K562 (cell line): ENCODE results near the gene FSCN2. TPM values are rescaled to one million over a fixed set of nuclear protein-coding genes. Genes with fewer than 3 reads are reported as not detected.

ENCODE experiments used
- ATAC-seq: fragments of 200-7000 bp; cut with Tn5 transposase; 3 replicates; pipeline ENCODE4 v1.9.1; 2020; ENCODE audit warnings: moderate library complexity
- BruUV-seq: library from RNA; stranded (reverse); fragments of 400-500 nt; replicated peaks from 2 replicates; lab custom pipeline; 2021; lab: Mats Ljungman, UMichigan
- CTCF ChIA-PET: fragments of 300-600 bp; formaldehyde crosslinking; extraction: SDS; loops from one replicate; lab custom pipeline; 2021; ENCODE audit warnings: low intra/inter-chr PET ratio; lab: Yijun Ruan, JAX
- POLR2A ChIA-PET: fragments of 300-600, 350-650 bp; sonication (Branson Sonifier 250); formaldehyde crosslinking; extraction: SDS; loops from one replicate; lab custom pipeline; 2021; ENCODE audit warnings: antibody characterized with exemption, inconsistent platforms; lab: Yijun Ruan, JAX
- DNase-seq, 4 experiments: peaks; one replicate each; pipeline versions ENCODE4 v3.0.0 to v3.0.0-alpha.2; 2011 to 2018; ENCODE audit warnings: low spot score in 3 of 4, mixed read lengths in 3 of 4; ENCODE audit errors: extremely low read depth in 1 of 4
- FAIRE-seq: peaks from 2 replicates; lab custom pipeline; 2011; peaks lifted over from hg19 to GRCh38; lab: Jason Lieb, UNC
- H2AFZ ChIP-seq: 2 replicates; pipeline ENCODE4 v1.6.0; 2011; ENCODE audit warnings: low read depth, low read length, control low read depth, inconsistent platforms
- H3K27ac ChIP-seq: fragments of 200-600 bp; 3 replicates; pipeline ENCODE4 v1.8.0; 2011; ENCODE audit warnings: low read depth, mild to moderate bottlenecking, control low read depth, inconsistent platforms, low read length, moderate library complexity, mixed read lengths; ENCODE audit errors: extremely low read depth
- H3K27me3 ChIP-seq, 2 experiments: fragments of 300-600 bp in 1 of 2; 2 replicates in 1 of 2; 3 replicates in 1 of 2; pipeline versions ENCODE4 v1.6.0 to v1.8.0; 2011; ENCODE audit warnings: inconsistent platforms in 2 of 2, low read length in 2 of 2, mild to moderate bottlenecking in 1 of 2, mixed read lengths in 1 of 2, moderate library complexity in 1 of 2; ENCODE audit not compliant: control insufficient read depth in 2 of 2, insufficient read depth in 2 of 2
- H3K36me3 ChIP-seq: fragments of 300-600 bp; 3 replicates; pipeline ENCODE4 v1.8.0; 2011; ENCODE audit warnings: mild to moderate bottlenecking, low read length, inconsistent platforms; ENCODE audit not compliant: control insufficient read depth, insufficient read depth
- H3K4me1 ChIP-seq, 2 experiments: fragments of 200-600 bp in 1 of 2; replicated peaks in 1 of 2; 2 replicates in 1 of 2; 3 replicates in 1 of 2; pipeline versions ENCODE4 v1.5.1 to v1.8.0; 2011; ENCODE audit warnings: inconsistent platforms in 2 of 2, low read length in 2 of 2, mild to moderate bottlenecking in 1 of 2, mixed read lengths in 1 of 2, moderate library complexity in 1 of 2; ENCODE audit not compliant: control insufficient read depth in 2 of 2, insufficient read depth in 2 of 2
- H3K4me2 ChIP-seq: 2 replicates; pipeline ENCODE4 v1.6.1; 2011; ENCODE audit warnings: low read length, control low read depth, inconsistent platforms, mixed read lengths; ENCODE audit not compliant: insufficient read depth
- H3K4me3 ChIP-seq: fragments of 200-600 bp; sonication (generic), shearing (Covaris generic); 2 replicates; pipeline ENCODE4 v1.5.1; 2016; ENCODE audit warnings: control low read depth, inconsistent platforms
- H3K79me2 ChIP-seq: fragments of 200-600 bp; 3 replicates; pipeline ENCODE4 v1.8.0; 2011; ENCODE audit warnings: low read length, inconsistent platforms; ENCODE audit not compliant: control insufficient read depth, insufficient read depth
- H3K9ac ChIP-seq, 2 experiments: 2 replicates each; pipeline versions ENCODE4 v1.6.0 to v1.6.1; 2011; ENCODE audit warnings: low read depth in 2 of 2, low read length in 2 of 2, control low read depth in 1 of 2, inconsistent platforms in 1 of 2, mild to moderate bottlenecking in 1 of 2, mixed read lengths in 1 of 2; ENCODE audit not compliant: insufficient read depth in 1 of 2
- H3K9me1 ChIP-seq: one replicate; pipeline ENCODE4 v1.6.0; 2011; ENCODE audit warnings: inconsistent platforms, mild to moderate bottlenecking, low read length, moderate library complexity; ENCODE audit not compliant: control insufficient read depth, insufficient read depth
- H3K9me3 ChIP-seq: replicated peaks from 2 replicates; pipeline ENCODE4 v1.5.1; 2011; ENCODE audit warnings: low read depth, low read length, inconsistent platforms; ENCODE audit not compliant: control insufficient read depth, insufficient read depth
- H4K20me1 ChIP-seq: replicated peaks from 2 replicates; pipeline ENCODE4 v1.6.1; 2011; ENCODE audit warnings: low read length, inconsistent platforms, mixed read lengths; ENCODE audit not compliant: control insufficient read depth, insufficient read depth
- NR3C1 ChIP-seq: sonication (generic); formaldehyde crosslinking; IDR thresholded peaks from 2 replicates; pipeline ENCODE4 v1.8.1; 2022; ENCODE audit warnings: missing genetic modification reagents
- RBFOX2 ChIP-seq: fragments of 200-400 bp; formaldehyde crosslinking; IDR thresholded peaks from 2 replicates; pipeline ENCODE4 v1.6.1; 2017; ENCODE audit warnings: low read depth, mild to moderate bottlenecking, low read length, moderate library complexity
- SUPT5H ChIP-seq: fragments of 450-650 bp; IDR thresholded peaks from 2 replicates; pipeline ENCODE4 v1.6.1; 2016
- WGBS: fragments of 100-300 bp; shearing (Covaris generic); methylation state at CpG from one replicate; pipeline ENCODE4 v1.1.6; 2016; ENCODE audit warnings: low coverage, mixed read lengths; ENCODE audit not compliant: insufficient coverage; ENCODE audit errors: missing lambda C conversion rate; 5-methylcytosine and 5-hydroxymethylcytosine counted together
- in situ Hi-C: fragments of 300-500 bp; cut with MboI; formaldehyde crosslinking; loops from 4 replicates; pipeline ENCODE4 v1.15.0; 2018; ENCODE audit warnings: inconsistent platforms, mixed read lengths
- intact Hi-C: fragments of 100-400 bp; cut with micrococcal nuclease; formaldehyde crosslinking; loops from 2 replicates; pipeline ENCODE4 v1.14.2; 2022
- polyA plus RNA-seq, 8 experiments: library from polyadenylated mRNA; depleted of rRNA in 4 of 8; stranded (reverse) in 5 of 8; unstranded in 3 of 8; fragments of >200 nt; fragmentation: Nextera tagmentation in 2 of 8; fragmentation: Illumina TruSeq in 1 of 8; extraction: Ambion mirVana in 2 of 8; extraction: Trizol in 1 of 8; gene quantifications; 2 replicates each; pipeline versions ENCODE4 v1.2.1 to v1.2.3, GENCODE V29; 2011 to 2014; ENCODE audit warnings: inconsistent platforms in 1 of 8, missing spikeins in 1 of 8
- total RNA-seq, 7 experiments: library from RNA; depleted of rRNA in 6 of 7; stranded (reverse); fragments of >200 nt in 6 of 7; fragmentation: Illumina TruSeq in 2 of 7; extraction: Trizol in 2 of 7; gene quantifications; 2 replicates each; pipeline versions ENCODE4 v1.2.1 to v1.2.3, GENCODE V29; 2011 to 2021; ENCODE audit warnings: low replicate concordance in 1 of 7
- TF ChIP-seq, protein P1 (sequence below): fragments of 250-450 bp; sonication (Bioruptor Pico); IDR thresholded peaks from 2 replicates; pipeline ENCODE4 v1.5.1; 2021; ENCODE audit warnings: mild to moderate bottlenecking

The FSCN2 gene
- total and polyA plus RNA-seq, 9 of the 15 experiments (the other 6 are each of a cell fraction or from before 2014, with no cell fraction given): 0.08 TPM; not detected in 8

DNA sequence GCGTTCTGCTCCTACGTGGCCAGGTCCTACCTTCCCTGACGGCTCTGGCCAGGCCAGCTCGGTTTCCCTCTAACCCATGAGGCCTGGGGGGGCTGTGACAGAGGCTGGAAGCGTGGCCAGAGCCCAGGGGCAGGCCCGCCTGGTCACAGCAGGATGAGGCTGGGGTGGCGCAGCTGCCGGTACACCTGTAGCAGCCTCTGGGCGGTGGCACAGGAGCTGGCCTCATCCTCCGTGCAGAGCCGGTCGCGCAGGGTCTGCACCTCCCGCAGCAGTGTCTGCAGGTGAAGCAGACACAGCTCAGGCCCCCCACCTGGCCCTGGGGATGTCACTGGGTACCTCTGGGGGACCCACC, 12.5 kb downstream of the FSCN2 start:
- ATAC-seq: no peak

DNA sequence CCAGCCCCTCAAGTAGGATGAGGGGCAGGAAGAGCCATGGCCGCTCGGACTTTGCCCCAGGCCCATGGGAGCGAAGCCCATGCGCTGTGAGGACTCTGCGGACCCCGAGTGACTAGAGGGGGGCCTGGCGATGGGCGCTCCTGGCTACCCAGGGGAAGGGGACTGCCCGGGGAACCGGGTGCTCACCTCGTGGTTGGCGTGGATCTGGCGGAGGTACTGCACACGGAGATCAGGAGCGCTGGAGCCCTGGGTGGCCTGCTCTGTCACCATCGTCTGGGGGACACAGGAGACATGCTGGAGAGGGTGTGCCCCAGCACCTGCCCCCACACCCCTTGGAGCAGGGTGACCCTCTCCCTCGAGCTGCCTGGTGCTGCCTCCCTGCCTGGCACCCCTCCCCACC, 12.9 kb downstream of the FSCN2 start:
- ChIA-PET CTCF (no interaction called here), POLR2A (no interaction called here)
- in situ Hi-C loops: no loop called here
- peaks cover under 1% of the 10 kb centered on the region for H3K9me1 ChIP-seq
- H3K36me3 ChIP-seq: peaks cover 63% of the 10 kb centered on the region; the same call in 2 of the 3 replicates
- H3K9ac ChIP-seq: no peak overlapping the region
- 95% methylated on average over 16 of the region's 17 CpGs for WGBS
- no TSS peak for BruUV-seq
- intact Hi-C loops: no loop called here
- DNase-seq: no peak
- FAIRE-seq: no peak
- H3K9me3 ChIP-seq: no peaks in the 10 kb centered on the region
- no peak overlapping the region for H3K4me3 ChIP-seq
- no peaks in the 10 kb centered on the region for H3K79me2 ChIP-seq
- H4K20me1 ChIP-seq: peaks cover 13% of the 10 kb centered on the region; the same call in 1 of the 2 replicates
- no peaks in the 10 kb centered on the region for H3K27me3 ChIP-seq
- H3K27ac ChIP-seq: no peak overlapping the region
- H3K4me2 ChIP-seq: no peak overlapping the region
- H2AFZ ChIP-seq: no peak overlapping the region
- ATAC-seq: no peak
- H3K4me1 ChIP-seq: peaks cover 0 to 54% of the 10 kb centered on the region in 2 experiments; a peak in 2 of 5 replicates
- TF ChIP-seq NR3C1 (CRISPR knock-in tag) (no peak), SUPT5H (peak; percentile 39; the same call in 1 of the 2 replicates)
- TF ChIP-seq, all 486 proteins: peak for 1

More for the DNA sequence above, 12.5 kb downstream of the FSCN2 start:
- intact Hi-C loops (no loop called here), in situ Hi-C loops (no loop called here)
- Histone ChIP-seq H3K27ac (no peak overlapping the region), H3K4me2 (no peak overlapping the region), H3K9me1 (peaks cover 4% of the 10 kb centered on the region), H3K9ac (no peak overlapping the region; a peak in 1 of 4 replicates), H4K20me1 (peaks cover 13% of the 10 kb centered on the region; the same call in 1 of the 2 replicates), H3K4me3 (no peak overlapping the region), H2AFZ (no peak overlapping the region), H3K4me1 (peaks cover 0 to 57% of the 10 kb centered on the region in 2 experiments; a peak in 2 of 5 replicates), H3K36me3 (peaks cover 59% of the 10 kb centered on the region; the same call in 2 of the 3 replicates), H3K27me3 (no peaks in the 10 kb centered on the region), H3K9me3 (no peaks in the 10 kb centered on the region), H3K79me2 (no peaks in the 10 kb centered on the region)
- WGBS: 94% methylated on average over 14 of the region's 14 CpGs
- BruUV-seq: no TSS peak
- FAIRE-seq (no peak), DNase-seq (no peak)
- POLR2A ChIA-PET: interaction anchor here (0.6 kb wide), 1 partner anchor 146 kb away, joined by 3 read pairs; no protein-coding TSS in a partner anchor
- CTCF ChIA-PET: no interaction called here
- TF ChIP-seq RBFOX2: peak; percentile 34; the same call in 1 of the 2 replicates
- TF ChIP-seq, protein P1, sequence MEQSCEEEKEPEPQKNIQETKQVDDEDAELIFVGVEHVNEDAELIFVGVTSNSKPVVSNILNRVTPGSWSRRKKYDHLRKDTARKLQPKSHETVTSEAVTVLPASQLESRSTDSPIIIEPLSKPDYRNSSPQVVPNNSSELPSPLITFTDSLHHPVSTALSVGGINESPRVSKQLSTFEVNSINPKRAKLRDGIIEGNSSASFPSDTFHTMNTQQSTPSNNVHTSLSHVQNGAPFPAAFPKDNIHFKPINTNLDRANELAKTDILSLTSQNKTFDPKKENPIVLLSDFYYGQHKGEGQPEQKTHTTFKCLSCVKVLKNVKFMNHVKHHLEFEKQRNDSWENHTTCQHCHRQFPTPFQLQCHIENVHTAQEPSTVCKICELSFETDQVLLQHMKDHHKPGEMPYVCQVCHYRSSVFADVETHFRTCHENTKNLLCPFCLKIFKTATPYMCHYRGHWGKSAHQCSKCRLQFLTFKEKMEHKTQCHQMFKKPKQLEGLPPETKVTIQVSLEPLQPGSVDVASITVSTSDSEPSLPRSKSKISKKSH (CRISPR knock-in tag): no peak
